ENCODE results near the gene NRCAM. TPM values are rescaled to one million over a fixed set of nuclear protein-coding genes. Genes with fewer than 3 reads are reported as not detected.

NRCAM gene
- total and polyA plus RNA-seq, 10 of the 15 experiments (the other 5 are each of a cell fraction or from before 2014, with no cell fraction given): 0.30 to 2.0 (median 1.0) TPM

GRCh38 chr7:108331971-108332370 lies 124.3 kb downstream of the NRCAM start (continued):
- no peak for TF ChIP-seq NKRF (conservative IDR thresholded peaks at IDR 0.05)
- TF ChIP-seq TCF3 (IDR thresholded peaks at IDR 0.05; ENCODE audit: borderline replicate concordance, insufficient read depth, low read depth, low read length): no peak
- no peak for TF ChIP-seq HDAC6 (IDR thresholded peaks at IDR 0.05; ENCODE audit: unreplicated experiment)
- no peak for TF ChIP-seq FOXK2 (IDR thresholded peaks at IDR 0.05)
- TF ChIP-seq ETV6 (conservative IDR thresholded peaks at IDR 0.05 in 1 of 2, IDR thresholded peaks at IDR 0.05 in 1 of 2; ENCODE audit: borderline replicate concordance in 1 of 2, low read depth in 1 of 2): no peak
- TF ChIP-seq MYC (IDR thresholded peaks at IDR 0.05; ENCODE audit: insufficient read depth, insufficient read length, insufficient replicate concordance, low read length, severe bottlenecking): no peak
- no peak for TF ChIP-seq GABPA (IDR thresholded peaks at IDR 0.05; ENCODE audit: low read depth)
- TF ChIP-seq ATF2 (IDR thresholded peaks at IDR 0.05; ENCODE audit: low read length): no peak
- no peak for TF ChIP-seq MXI1 (IDR thresholded peaks at IDR 0.05; ENCODE audit: low read depth, low read length)
- no peak for TF ChIP-seq ZNF592 (IDR thresholded peaks at IDR 0.05)
